IPS-18a (cell line): ENCODE results near the gene CD180.

Source experiments
- H3K27ac ChIP-seq: one replicate; pipeline ENCODE4 v1.5.1; 2013; ENCODE audit warnings: low read length
- H3K27me3 ChIP-seq: one replicate; pipeline ENCODE4 v1.6.1; 2013; ENCODE audit warnings: mild to moderate bottlenecking, low read length; ENCODE audit not compliant: control insufficient read depth, insufficient read depth
- H3K36me3 ChIP-seq: one replicate; pipeline ENCODE4 v1.6.1; 2013; ENCODE audit warnings: low read depth, low read length; ENCODE audit not compliant: control insufficient read depth
- H3K4me1 ChIP-seq: one replicate; pipeline ENCODE4 v1.6.1; 2013; ENCODE audit warnings: low read depth, low read length; ENCODE audit not compliant: control insufficient read depth
- H3K4me3 ChIP-seq: one replicate; pipeline ENCODE4 v1.5.1; 2013; ENCODE audit warnings: low read length
- H3K9ac ChIP-seq: one replicate; pipeline ENCODE4 v1.6.1; 2013; ENCODE audit warnings: mild to moderate bottlenecking, low read length, moderate library complexity
- H3K9me3 ChIP-seq: one replicate; pipeline ENCODE4 v1.6.1; 2013; ENCODE audit warnings: low read depth, low read length; ENCODE audit not compliant: control insufficient read depth

Gene CD180

DNA sequence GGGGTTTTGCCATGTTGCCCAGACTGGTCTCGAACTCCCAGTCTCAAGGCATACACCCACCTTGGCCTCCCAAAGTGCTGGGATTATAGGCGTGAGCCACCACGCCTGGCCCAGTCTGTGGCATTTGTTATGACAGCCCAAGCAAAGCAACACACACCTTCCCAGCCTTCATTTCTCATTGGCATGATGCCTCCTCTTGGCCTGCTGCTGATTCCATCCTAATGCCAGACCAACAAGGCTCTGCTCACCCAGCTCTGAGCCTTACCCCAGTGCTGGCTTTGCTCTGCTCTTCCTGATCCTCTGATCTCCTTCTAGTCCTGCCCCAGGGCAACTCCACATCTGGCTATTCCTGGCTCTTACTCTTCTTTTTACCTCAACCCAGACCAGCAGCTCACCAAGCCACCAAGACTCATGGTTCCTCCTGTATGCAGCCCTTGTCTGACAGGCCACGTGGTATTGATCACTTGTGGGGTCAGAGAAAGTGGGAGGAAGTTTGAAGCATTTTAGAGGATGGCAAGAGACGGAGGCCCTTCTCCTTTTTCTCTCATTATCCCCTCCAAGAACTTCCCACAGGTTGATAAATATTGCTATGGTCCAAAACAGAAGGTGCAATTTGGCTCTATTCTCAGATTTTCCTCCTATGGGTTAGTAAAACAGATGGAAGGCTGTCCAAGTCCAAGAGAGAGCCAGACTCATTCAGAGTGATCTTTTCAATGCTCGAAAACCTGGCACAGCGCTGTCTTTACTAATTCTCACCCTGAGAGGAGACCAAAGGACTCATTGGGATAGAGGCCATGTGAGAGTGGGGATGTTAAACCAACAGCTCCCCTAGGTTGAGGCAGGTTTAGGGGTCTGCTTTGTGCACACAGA lies 958 bp downstream of the CD180 start:
- no peaks in the 10 kb centered on the region for H3K27me3 ChIP-seq
- peaks cover 6% of the 10 kb centered on the region for H3K4me1 ChIP-seq
- no peaks in the 10 kb centered on the region for H3K9me3 ChIP-seq
- H3K27ac ChIP-seq = no peak overlapping the region
- no peaks in the 10 kb centered on the region for H3K36me3 ChIP-seq
- no peak overlapping the region for H3K4me3 ChIP-seq
- no peak overlapping the region for H3K9ac ChIP-seq

DNA sequence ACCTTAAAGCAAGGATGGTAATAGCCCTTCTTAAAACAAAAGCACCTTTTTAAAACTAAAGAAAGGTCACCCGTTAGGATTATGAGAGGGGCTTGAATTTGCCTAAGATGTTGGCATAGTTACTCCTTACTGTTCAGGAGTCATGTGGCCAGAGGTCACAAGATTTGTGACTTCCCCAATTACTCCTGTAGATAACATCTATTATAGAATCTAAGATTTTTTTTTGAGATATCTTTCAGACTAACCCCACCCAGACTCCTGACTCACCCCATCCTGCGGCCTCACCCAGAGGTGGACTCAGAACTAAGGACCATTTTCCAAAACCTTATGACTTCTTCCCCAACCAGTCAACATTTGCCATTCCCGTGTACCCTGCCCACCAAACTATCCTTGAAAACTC lies 2.4 kb downstream of the CD180 start:
- Histone ChIP-seq H3K9ac (no peak overlapping the region), H3K4me1 (peaks cover 9% of the 10 kb centered on the region), H3K27me3 (no peaks in the 10 kb centered on the region), H3K4me3 (no peak overlapping the region), H3K9me3 (no peaks in the 10 kb centered on the region), H3K27ac (no peak overlapping the region), H3K36me3 (no peaks in the 10 kb centered on the region)

DNA sequence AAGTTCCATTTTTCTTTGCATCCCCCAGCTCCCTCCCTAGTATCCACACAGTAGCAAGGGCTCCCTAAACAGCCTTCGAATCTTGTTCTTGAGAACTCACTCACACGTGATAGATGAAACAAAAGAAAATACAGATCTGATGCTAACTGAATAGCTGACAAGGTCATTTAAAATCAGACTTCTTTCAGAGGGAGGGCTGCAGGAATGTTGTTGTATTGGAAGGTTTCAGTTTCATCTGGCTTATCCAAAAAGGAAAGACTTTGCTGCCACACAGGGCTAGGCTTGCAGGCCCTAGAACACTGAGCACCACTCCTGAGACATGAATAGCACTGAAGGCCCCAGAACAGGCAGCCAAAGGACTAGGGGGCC lies 3.2 kb downstream of the CD180 start:
- Histone ChIP-seq H3K9me3 (no peaks in the 10 kb centered on the region), H3K36me3 (no peaks in the 10 kb centered on the region), H3K4me1 (peaks cover 9% of the 10 kb centered on the region), H3K27ac (no peak overlapping the region), H3K9ac (no peak overlapping the region), H3K4me3 (no peak overlapping the region), H3K27me3 (no peaks in the 10 kb centered on the region)

DNA sequence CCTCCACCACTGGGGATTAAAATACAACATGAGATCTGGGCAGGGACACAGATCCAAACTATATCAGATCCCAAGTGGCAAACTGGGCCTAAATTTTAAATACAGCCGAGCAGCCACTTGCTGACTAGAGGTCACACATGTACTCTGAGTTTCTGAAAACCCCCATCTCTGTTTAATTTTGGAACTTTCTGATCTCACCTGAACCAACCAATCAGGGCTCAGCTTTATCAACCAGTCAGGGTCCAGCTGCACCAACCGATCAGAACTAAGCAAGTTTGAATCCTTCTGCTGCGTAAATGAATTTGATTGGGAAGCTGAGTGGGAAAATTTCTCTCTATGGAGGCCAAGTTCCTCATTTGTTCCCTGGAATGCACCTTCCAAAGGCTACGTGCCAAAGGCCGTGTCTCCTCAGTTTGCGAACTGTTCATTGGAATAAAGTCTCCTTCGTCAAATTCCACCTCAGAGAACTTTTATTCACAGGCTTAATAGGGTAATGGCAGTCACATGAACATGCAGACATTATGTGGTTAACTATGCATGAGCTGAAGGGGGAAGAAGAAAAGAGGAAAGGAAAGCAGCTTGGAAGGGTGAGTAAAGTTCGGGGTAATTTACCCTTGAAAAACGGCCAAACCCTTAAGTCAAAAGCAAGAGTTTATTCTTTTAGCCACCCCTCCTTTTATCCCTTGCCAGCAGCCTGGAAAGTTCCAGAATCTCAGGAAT lies 3.7 kb downstream of the CD180 start:
- H3K4me3 ChIP-seq = no peak overlapping the region
- H3K4me1 ChIP-seq = peaks cover 9% of the 10 kb centered on the region
- H3K36me3 ChIP-seq = no peaks in the 10 kb centered on the region
- no peaks in the 10 kb centered on the region for H3K27me3 ChIP-seq
- no peak overlapping the region for H3K27ac ChIP-seq
- H3K9me3 ChIP-seq = no peaks in the 10 kb centered on the region
- H3K9ac ChIP-seq = no peak overlapping the region

DNA sequence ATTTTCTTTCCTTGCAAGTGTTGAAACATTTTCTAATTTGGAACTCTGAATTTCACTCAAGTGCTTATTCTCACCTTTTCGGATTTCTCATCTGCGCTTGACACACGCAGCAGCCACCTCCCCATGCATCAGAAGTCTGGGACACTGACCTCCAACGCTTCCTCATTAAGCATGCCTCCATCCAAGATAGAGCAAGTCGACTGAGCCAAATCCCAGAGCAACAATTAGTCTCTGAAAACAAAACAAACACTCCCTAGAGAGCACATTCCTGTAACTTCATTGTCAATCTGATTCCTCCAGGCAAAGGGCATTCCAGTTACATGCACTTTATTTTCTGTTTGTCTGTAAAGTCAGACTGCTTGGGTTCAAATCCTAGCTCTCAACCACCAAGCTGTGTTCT lies 5.7 kb downstream of the CD180 start:
- H3K4me1 ChIP-seq = peaks cover 9% of the 10 kb centered on the region
- no peaks in the 10 kb centered on the region for H3K9me3 ChIP-seq
- no peak overlapping the region for H3K4me3 ChIP-seq
- H3K27ac ChIP-seq = no peak overlapping the region
- no peaks in the 10 kb centered on the region for H3K36me3 ChIP-seq
- H3K27me3 ChIP-seq = no peaks in the 10 kb centered on the region
- H3K9ac ChIP-seq = no peak overlapping the region

DNA sequence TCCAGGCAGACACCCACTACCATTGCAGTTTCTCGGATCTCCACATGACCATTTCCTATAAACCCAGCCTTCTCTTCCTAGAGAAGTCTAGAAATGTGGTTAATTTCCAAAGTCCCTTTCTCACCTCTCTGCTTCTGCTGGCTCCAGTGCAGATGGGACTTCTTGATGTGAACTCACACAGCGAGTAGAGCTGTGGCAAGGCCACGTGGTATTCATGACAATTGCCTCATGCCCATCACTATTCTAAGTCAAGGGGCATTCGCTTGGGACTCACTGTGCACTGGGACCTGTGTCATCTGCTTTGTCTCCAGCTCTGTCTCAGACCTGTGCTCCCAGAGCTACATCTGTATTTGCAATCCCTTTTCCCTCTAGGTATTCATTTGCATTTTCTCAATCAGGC lies 6.2 kb downstream of the CD180 start:
- no peak overlapping the region for H3K9ac ChIP-seq
- no peak overlapping the region for H3K27ac ChIP-seq
- peaks cover 9% of the 10 kb centered on the region for H3K4me1 ChIP-seq
- H3K27me3 ChIP-seq = no peaks in the 10 kb centered on the region
- H3K9me3 ChIP-seq = no peaks in the 10 kb centered on the region
- H3K4me3 ChIP-seq = no peak overlapping the region
- H3K36me3 ChIP-seq = no peaks in the 10 kb centered on the region

DNA sequence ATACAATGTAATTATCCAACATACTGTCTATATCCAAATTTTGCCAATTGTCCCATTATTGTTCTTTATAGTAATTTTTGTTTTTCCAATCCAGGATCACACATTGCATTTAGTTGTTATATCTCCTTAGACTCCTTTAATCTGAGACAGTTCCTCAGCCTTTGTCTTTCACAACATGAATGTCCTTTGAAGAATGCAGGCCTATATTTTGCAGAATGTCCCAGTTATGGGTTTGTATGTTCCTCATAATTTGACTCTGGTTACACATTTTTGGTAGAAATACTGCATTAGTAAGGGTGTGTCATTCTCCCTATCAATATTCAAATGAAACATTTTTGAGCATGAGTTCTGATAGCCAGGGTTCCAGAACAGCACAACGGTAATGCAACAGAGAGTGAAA lies 6.7 kb downstream of the CD180 start:
- H3K27ac ChIP-seq = no peak overlapping the region
- H3K36me3 ChIP-seq = no peaks in the 10 kb centered on the region
- H3K9ac ChIP-seq = no peak overlapping the region
- H3K4me1 ChIP-seq = peaks cover 9% of the 10 kb centered on the region
- H3K9me3 ChIP-seq = no peaks in the 10 kb centered on the region
- no peaks in the 10 kb centered on the region for H3K27me3 ChIP-seq
- H3K4me3 ChIP-seq = no peak overlapping the region

DNA sequence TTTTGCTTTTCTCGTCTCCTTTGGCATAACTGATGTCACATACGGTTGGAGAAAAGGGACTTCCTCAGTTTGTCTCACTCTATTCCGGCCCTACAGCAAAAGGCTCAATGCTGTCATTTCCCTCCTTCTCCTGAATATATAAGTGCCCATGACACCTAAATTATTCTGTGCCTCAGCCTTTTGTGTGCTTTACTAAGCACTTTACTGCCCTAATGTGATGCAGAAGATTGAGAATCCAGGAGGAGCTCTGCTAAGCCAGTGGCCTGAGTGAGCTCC lies 7.6 kb downstream of the CD180 start:
- H3K4me3 ChIP-seq = no peak overlapping the region
- no peak overlapping the region for H3K9ac ChIP-seq
- peaks cover 9% of the 10 kb centered on the region for H3K4me1 ChIP-seq
- no peaks in the 10 kb centered on the region for H3K27me3 ChIP-seq
- no peak overlapping the region for H3K27ac ChIP-seq
- H3K36me3 ChIP-seq = no peaks in the 10 kb centered on the region
- H3K9me3 ChIP-seq = no peaks in the 10 kb centered on the region

DNA sequence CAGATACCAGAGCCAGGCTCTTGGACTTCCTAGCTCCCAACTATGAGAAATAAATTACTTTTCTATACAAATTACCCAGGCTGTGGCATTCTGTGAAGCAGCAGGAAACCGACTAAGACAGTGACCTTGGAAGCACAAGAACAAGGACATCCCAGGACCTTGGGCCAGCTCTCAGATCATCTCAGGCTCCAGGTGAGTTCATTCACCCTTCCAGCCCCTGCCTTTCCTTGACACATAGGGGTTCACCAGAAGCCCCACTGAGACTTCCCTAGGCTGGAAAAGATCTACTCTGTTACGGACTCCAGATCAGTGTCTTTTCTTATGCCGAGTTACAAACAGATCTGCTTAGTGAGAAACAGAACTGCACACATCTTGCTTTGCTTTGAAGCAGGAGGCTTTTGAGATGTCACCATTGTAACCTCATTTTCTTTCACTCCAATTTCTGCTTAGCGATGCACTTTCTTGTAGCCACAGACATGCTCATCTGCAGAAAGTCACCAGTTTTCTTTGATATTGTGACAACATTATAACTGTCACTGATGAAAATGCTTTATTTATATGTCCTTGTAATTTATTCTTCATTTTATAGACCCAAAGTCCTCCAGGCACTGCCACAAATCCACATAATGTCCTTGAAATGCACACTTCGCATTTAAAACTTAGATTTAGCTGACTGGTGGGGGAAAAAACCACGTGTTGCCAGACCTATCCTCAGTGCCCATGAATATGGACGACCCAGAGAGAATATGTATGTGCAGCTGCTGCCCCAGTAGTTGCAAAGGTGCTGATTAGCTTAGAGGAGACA lies 8.1 kb downstream of the CD180 start:
- no peak overlapping the region for H3K4me3 ChIP-seq
- no peaks in the 10 kb centered on the region for H3K27me3 ChIP-seq
- no peaks in the 10 kb centered on the region for H3K36me3 ChIP-seq
- H3K4me1 ChIP-seq = peaks cover 9% of the 10 kb centered on the region
- no peak overlapping the region for H3K9ac ChIP-seq
- no peak overlapping the region for H3K27ac ChIP-seq
- H3K9me3 ChIP-seq = no peaks in the 10 kb centered on the region

DNA sequence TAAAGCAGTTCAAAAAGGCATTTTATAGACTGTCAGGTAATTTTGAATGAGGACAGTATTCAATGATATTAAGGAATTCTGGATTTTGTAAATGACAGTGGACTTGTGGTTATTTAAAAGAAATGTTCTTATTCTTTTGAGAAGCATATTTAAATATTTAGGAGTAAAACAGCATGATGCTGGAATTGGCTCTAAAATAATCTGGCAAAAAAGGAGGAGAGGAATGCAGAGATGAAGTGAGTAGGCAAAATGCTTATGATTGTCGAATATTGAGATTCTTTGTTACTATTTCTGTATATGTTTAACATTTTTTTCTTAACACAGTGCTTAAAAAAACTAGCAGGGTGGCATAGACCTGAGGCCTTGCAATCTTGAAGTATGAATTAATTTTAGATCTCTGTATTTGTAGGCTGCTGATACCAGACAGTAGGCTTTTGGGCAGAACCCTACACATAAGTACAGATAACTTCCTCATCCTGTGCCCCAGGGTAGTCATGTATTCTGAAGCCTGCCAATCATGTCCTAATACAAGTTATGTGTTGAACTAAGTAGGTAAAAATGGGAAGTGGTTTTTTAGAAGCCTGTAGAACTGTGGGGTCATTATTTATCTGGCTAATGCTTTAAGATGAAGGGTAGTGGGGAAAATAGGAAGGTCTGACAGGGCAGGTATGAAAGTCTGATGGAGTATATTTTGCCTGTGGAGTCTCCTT lies 9.4 kb downstream of the CD180 start:
- Histone ChIP-seq H3K27ac (no peak overlapping the region), H3K9me3 (no peaks in the 10 kb centered on the region), H3K9ac (no peak overlapping the region), H3K4me3 (no peak overlapping the region), H3K27me3 (no peaks in the 10 kb centered on the region), H3K36me3 (no peaks in the 10 kb centered on the region), H3K4me1 (peaks cover 17% of the 10 kb centered on the region)

DNA sequence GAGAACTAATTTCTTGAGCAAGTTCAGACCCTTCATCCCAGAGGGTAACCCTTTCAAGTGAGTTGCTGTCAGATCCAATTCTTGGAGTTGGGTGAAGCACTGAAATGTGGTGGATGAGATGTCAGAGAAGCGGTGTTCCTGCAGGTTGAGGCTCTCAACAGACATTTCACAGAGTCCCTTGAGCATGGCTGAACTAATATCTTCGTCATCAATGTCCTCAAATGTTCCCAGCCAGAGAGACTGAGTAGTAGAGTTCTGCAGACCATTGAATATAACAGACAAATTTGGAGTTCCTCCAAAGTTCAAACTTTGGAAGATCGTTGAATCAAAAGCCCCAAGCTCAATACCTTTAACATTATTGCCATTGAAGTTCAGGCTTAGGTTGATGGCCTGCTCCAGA lies 12.7 kb downstream of the CD180 start:
- peaks cover 19% of the 10 kb centered on the region for H3K4me1 ChIP-seq
- H3K27ac ChIP-seq = no peak overlapping the region
- no peaks in the 10 kb centered on the region for H3K36me3 ChIP-seq
- no peaks in the 10 kb centered on the region for H3K27me3 ChIP-seq
- H3K4me3 ChIP-seq = no peak overlapping the region
- no peak overlapping the region for H3K9ac ChIP-seq
- H3K9me3 ChIP-seq = no peaks in the 10 kb centered on the region
